ENCODE data around the gene CYP20A1. TPM values are rescaled to one million over a fixed set of nuclear protein-coding genes. Genes with fewer than 3 reads are reported as not detected.

CYP20A1 gene
- total RNA-seq, 4 donors from 2014 or later = 20.8 to 25.9 (median 24.9) TPM

DNA sequence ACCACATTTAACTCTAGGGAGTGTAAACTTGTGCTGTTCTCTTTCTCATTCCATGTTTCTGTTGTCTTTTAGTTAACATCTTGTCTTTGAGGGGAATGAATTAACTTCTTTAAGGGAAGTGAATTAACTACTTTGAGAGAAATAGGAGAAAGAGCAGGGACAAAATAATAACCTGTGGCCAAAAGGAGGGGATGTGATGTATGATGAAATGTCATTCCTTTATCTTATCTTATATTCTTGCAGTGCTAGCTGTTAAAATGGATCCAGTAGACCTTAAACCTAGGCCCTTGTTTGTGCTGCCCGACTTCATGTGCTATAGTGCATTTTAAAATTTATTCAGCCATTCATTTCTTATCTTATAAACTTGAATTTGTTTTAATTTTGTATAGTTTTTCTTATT lies 107.8 kb downstream of the CYP20A1 start:
- Histone ChIP-seq H3K27ac (no peak overlapping the region), H3K4me1 (no peaks in the 10 kb centered on the region), H3K4me3 (no peak overlapping the region), H3K9me3 (no peaks in the 10 kb centered on the region), H3K27me3 (no peaks in the 10 kb centered on the region), H3K36me3 (no peaks in the 10 kb centered on the region)
- 91% methylated on average over 1 of the region's 1 CpG for WGBS
- no peak for DNase-seq (ENCODE audit: low spot score in 2 of 2)
- TF ChIP-seq EP300 (IDR thresholded peaks at IDR 0.05) (no peak), POLR2AphosphoS5 (IDR thresholded peaks at IDR 0.05) (no peak), POLR2A (IDR thresholded peaks at IDR 0.05) (no peak)
- TF ChIP-seq, protein P1, sequence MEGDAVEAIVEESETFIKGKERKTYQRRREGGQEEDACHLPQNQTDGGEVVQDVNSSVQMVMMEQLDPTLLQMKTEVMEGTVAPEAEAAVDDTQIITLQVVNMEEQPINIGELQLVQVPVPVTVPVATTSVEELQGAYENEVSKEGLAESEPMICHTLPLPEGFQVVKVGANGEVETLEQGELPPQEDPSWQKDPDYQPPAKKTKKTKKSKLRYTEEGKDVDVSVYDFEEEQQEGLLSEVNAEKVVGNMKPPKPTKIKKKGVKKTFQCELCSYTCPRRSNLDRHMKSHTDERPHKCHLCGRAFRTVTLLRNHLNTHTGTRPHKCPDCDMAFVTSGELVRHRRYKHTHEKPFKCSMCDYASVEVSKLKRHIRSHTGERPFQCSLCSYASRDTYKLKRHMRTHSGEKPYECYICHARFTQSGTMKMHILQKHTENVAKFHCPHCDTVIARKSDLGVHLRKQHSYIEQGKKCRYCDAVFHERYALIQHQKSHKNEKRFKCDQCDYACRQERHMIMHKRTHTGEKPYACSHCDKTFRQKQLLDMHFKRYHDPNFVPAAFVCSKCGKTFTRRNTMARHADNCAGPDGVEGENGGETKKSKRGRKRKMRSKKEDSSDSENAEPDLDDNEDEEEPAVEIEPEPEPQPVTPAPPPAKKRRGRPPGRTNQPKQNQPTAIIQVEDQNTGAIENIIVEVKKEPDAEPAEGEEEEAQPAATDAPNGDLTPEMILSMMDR (IDR thresholded peaks at IDR 0.05) = no peak

DNA sequence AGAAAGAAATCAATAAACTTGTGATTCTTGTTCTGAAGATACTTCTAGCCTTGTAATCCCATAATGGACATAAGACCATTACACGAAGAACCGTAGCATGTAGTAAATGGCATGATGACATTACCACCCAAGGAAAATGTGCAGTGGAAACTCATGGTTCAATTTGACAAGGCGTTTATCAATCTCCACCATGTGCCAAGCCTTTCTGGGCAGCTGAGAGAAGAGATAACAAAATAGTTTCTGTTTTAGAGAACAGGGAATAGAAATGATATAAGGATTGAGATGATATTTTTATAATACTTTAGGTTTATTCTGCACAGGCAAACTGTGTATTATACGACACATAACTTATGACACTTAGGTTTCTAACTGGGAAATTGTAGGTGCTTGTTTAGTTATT lies 108.6 kb downstream of the CYP20A1 start:
- Histone ChIP-seq H3K4me3 (no peak overlapping the region), H3K36me3 (no peaks in the 10 kb centered on the region), H3K27me3 (no peaks in the 10 kb centered on the region), H3K27ac (no peak overlapping the region), H3K9me3 (no peaks in the 10 kb centered on the region), H3K4me1 (no peaks in the 10 kb centered on the region)
- 82% methylated on average over 4 of the region's 4 CpGs for WGBS
- no peak for DNase-seq (ENCODE audit: low spot score in 2 of 2)
- no peak for TF ChIP-seq POLR2AphosphoS5 (IDR thresholded peaks at IDR 0.05)
- no peak for TF ChIP-seq EP300 (IDR thresholded peaks at IDR 0.05)

DNA sequence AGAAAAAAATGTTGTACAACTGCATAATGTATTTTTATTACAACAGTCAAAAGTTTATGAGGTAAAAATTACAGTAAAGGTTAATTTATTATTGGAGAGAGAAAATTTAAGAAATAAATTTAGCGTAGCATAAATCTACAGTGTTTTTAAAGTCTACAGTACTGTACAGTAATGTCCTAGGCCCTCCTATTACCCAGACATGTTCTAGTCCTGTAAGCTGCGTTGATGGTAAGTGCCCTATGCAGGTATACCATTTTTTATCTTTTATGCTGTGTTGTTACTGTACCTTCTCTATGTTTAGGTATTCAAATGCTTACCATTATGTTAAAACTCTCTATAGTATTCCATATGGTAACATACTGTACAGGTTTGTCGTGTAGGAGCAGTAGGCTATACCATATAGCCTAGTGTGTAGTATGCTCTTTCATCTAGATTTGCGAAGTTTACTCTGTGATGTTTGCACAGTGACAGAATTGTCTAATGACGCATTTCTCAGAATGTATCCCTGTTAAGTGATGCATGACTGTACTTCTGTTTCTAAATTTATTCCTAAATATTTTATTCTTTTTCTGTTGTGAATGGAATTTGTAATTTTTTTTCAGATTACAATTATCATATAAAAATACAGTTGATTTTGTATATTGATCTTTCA lies 113.9 kb downstream of the CYP20A1 start:
- DNase-seq (ENCODE audit: low spot score in 2 of 2) = no peak
- no peaks in the 10 kb centered on the region for H3K9me3 ChIP-seq
- no peaks in the 10 kb centered on the region for H3K27me3 ChIP-seq
- H3K27ac ChIP-seq = no peak overlapping the region
- H3K4me1 ChIP-seq = no peaks in the 10 kb centered on the region
- no peaks in the 10 kb centered on the region for H3K36me3 ChIP-seq
- TF ChIP-seq EP300 (IDR thresholded peaks at IDR 0.05) (no peak), POLR2A (IDR thresholded peaks at IDR 0.05) (no peak), POLR2AphosphoS5 (IDR thresholded peaks at IDR 0.05) (no peak)
- TF ChIP-seq, protein P1 (IDR thresholded peaks at IDR 0.05) = no peak
- WGBS = 95% methylated on average over 5 of the region's 5 CpGs
- H3K4me3 ChIP-seq = no peak overlapping the region

DNA sequence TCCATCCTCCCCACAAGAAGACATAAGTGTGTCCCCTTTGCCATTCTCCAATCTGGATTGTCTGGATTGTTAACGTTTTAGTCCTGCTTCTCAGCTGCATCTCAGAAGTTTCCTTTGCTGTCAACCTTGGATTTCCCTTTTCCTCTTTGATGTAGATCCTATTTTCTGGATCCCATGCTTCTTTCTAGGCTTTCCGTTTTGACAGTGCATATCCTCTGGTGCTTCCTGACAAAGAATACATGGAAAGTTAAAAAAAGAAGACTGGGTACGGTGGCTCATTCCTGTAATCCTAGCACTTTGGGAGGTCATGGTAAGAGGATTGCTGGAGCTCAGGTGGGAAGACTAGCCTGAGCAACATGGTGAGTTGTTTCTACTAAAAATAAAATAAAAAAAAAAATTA lies 116.1 kb downstream of the CYP20A1 start:
- Histone ChIP-seq H3K27me3 (no peaks in the 10 kb centered on the region), H3K4me3 (no peak overlapping the region), H3K9me3 (no peaks in the 10 kb centered on the region), H3K36me3 (no peaks in the 10 kb centered on the region), H3K4me1 (no peaks in the 10 kb centered on the region), H3K27ac (no peak overlapping the region)
- 95% methylated on average over 3 of the region's 3 CpGs for WGBS
- no peak for TF ChIP-seq POLR2AphosphoS5 (IDR thresholded peaks at IDR 0.05)
- no peak for TF ChIP-seq EP300 (IDR thresholded peaks at IDR 0.05)
- TF ChIP-seq, protein P1 (IDR thresholded peaks at IDR 0.05) = no peak
- TF ChIP-seq POLR2A (IDR thresholded peaks at IDR 0.05) = no peak
- DNase-seq (ENCODE audit: low spot score in 2 of 2) = no peak

Other genes with a start within 250 kb of the CYP20A1 start
- gene NBEAL1, start 224.1 kb upstream of the CYP20A1 start, total RNA-seq = 10 to 100 TPM; 21.1 to 46.8 (median 29.5) TPM
- 10 to 100 TPM; 10.1 to 28.4 (median 22.0) TPM for gene ABI2, start 89.4 kb downstream of the CYP20A1 start, total RNA-seq